ENCODE measurements around the gene GPR87.

Gene GPR87

GRCh38 chr3:151290673-151291072 is 25.9 kb downstream of the GPR87 start:
- H2AK5ac ChIP-seq (ENCODE audit: low read length, severe bottlenecking): no peak overlapping the region
- no peaks in the 10 kb centered on the region for H3K36me3 ChIP-seq (ENCODE audit: control insufficient read depth in 1 of 2, insufficient read depth in 2 of 2, low read depth in 1 of 2, low read length in 2 of 2)
- no peak overlapping the region for H3K18ac ChIP-seq (ENCODE audit: low read depth in 1 of 2, low read length in 2 of 2)
- H2AFZ ChIP-seq (ENCODE audit: low read depth, low read length): no peak overlapping the region
- H2BK12ac ChIP-seq (ENCODE audit: low read length in 2 of 2): no peak overlapping the region
- H4K91ac ChIP-seq (ENCODE audit: low read length): no peak overlapping the region
- WGBS: 66% methylated on average over 3 of the region's 3 CpGs
- no peak overlapping the region for H3K4ac ChIP-seq (ENCODE audit: low read depth in 1 of 2, low read length in 2 of 2)
- no peak overlapping the region for H2BK120ac ChIP-seq (ENCODE audit: low read depth, low read length)
- no peak overlapping the region for H2BK5ac ChIP-seq (ENCODE audit: low read depth, low read length, poor library complexity, severe bottlenecking)
- no peak overlapping the region for H3K23ac ChIP-seq (ENCODE audit: low read length in 2 of 2)
- H3K14ac ChIP-seq (ENCODE audit: low read length in 2 of 2): no peak overlapping the region
- no peak overlapping the region for H3K27ac ChIP-seq (ENCODE audit: low read length, poor library complexity, severe bottlenecking)
- H3K9ac ChIP-seq (ENCODE audit: low read length): no peak overlapping the region
- H4K8ac ChIP-seq (ENCODE audit: low read length): no peak overlapping the region
- H2BK15ac ChIP-seq (ENCODE audit: low read depth, poor library complexity, severe bottlenecking): no peak overlapping the region
- H3K4me3 ChIP-seq (ENCODE audit: insufficient read depth in 1 of 2, low read depth in 1 of 2, low read length in 2 of 2): no peak overlapping the region
- H3K79me1 ChIP-seq (replicated peaks; ENCODE audit: low read length, poor library complexity, severe bottlenecking): no peaks in the 10 kb centered on the region
- H3K9me3 ChIP-seq (ENCODE audit: control insufficient read depth, low read length): no peaks in the 10 kb centered on the region
- no peak overlapping the region for H3K4me2 ChIP-seq (ENCODE audit: low read length, poor library complexity, severe bottlenecking)
- peak; percentile 57 for DNase-seq
- H3K4me1 ChIP-seq (ENCODE audit: control insufficient read depth, insufficient read depth, low read depth, low read length): peaks cover 3% of the 10 kb centered on the region
- no peaks in the 10 kb centered on the region for H3K27me3 ChIP-seq (ENCODE audit: control insufficient read depth in 1 of 2, insufficient read depth in 1 of 2, low read length in 2 of 2)

GRCh38 chr3:151289445-151289844 is 27.2 kb downstream of the GPR87 start:
- H2AK5ac ChIP-seq (ENCODE audit: low read length, severe bottlenecking): no peak overlapping the region
- no peak overlapping the region for H2BK5ac ChIP-seq (ENCODE audit: low read depth, low read length, poor library complexity, severe bottlenecking)
- no peak overlapping the region for H2BK120ac ChIP-seq (ENCODE audit: low read depth, low read length)
- H3K4me1 ChIP-seq (ENCODE audit: control insufficient read depth, insufficient read depth, low read depth, low read length): peaks cover 3% of the 10 kb centered on the region
- no peak overlapping the region for H4K8ac ChIP-seq (ENCODE audit: low read length)
- H3K4me3 ChIP-seq (ENCODE audit: insufficient read depth in 1 of 2, low read depth in 1 of 2, low read length in 2 of 2): no peak overlapping the region
- no peaks in the 10 kb centered on the region for H3K9me3 ChIP-seq (ENCODE audit: control insufficient read depth, low read length)
- H2AFZ ChIP-seq (ENCODE audit: low read depth, low read length): no peak overlapping the region
- no peak overlapping the region for H3K9ac ChIP-seq (ENCODE audit: low read length)
- H3K4ac ChIP-seq (ENCODE audit: low read depth in 1 of 2, low read length in 2 of 2): no peak overlapping the region
- no peaks in the 10 kb centered on the region for H3K79me1 ChIP-seq (replicated peaks; ENCODE audit: low read length, poor library complexity, severe bottlenecking)
- no peak overlapping the region for H3K4me2 ChIP-seq (ENCODE audit: low read length, poor library complexity, severe bottlenecking)
- WGBS: 69% methylated on average over 2 of the region's 3 CpGs
- no peaks in the 10 kb centered on the region for H3K27me3 ChIP-seq (ENCODE audit: control insufficient read depth in 1 of 2, insufficient read depth in 1 of 2, low read length in 2 of 2)
- H3K14ac ChIP-seq (ENCODE audit: low read length in 2 of 2): no peak overlapping the region
- no peak overlapping the region for H4K91ac ChIP-seq (ENCODE audit: low read length)
- H3K27ac ChIP-seq (ENCODE audit: low read length, poor library complexity, severe bottlenecking): no peak overlapping the region
- no peak overlapping the region for H3K23ac ChIP-seq (ENCODE audit: low read length in 2 of 2)
- H2BK15ac ChIP-seq (ENCODE audit: low read depth, poor library complexity, severe bottlenecking): no peak overlapping the region
- no peak for DNase-seq
- H3K36me3 ChIP-seq (ENCODE audit: control insufficient read depth in 1 of 2, insufficient read depth in 2 of 2, low read depth in 1 of 2, low read length in 2 of 2): no peaks in the 10 kb centered on the region
- H2BK12ac ChIP-seq (ENCODE audit: low read length in 2 of 2): no peak overlapping the region
- no peak overlapping the region for H3K18ac ChIP-seq (ENCODE audit: low read depth in 1 of 2, low read length in 2 of 2)

- H2BK5ac ChIP-seq (ENCODE audit: low read depth, low read length, poor library complexity, severe bottlenecking): no peak overlapping the region
- H4K91ac ChIP-seq (ENCODE audit: low read length): no peak overlapping the region
- no peak overlapping the region for H3K18ac ChIP-seq (ENCODE audit: low read depth in 1 of 2, low read length in 2 of 2)
- no peak overlapping the region for H2BK120ac ChIP-seq (ENCODE audit: low read depth, low read length)
- H2BK15ac ChIP-seq (ENCODE audit: low read depth, poor library complexity, severe bottlenecking): no peak overlapping the region
- H3K9ac ChIP-seq (ENCODE audit: low read length): no peak overlapping the region
- no peaks in the 10 kb centered on the region for H3K4me1 ChIP-seq (ENCODE audit: control insufficient read depth, insufficient read depth, low read depth, low read length)
- no peaks in the 10 kb centered on the region for H3K9me3 ChIP-seq (ENCODE audit: control insufficient read depth, low read length)
- H3K27ac ChIP-seq (ENCODE audit: low read length, poor library complexity, severe bottlenecking): no peak overlapping the region
- no peak overlapping the region for H3K23ac ChIP-seq (ENCODE audit: low read length in 2 of 2)
- H3K14ac ChIP-seq (ENCODE audit: low read length in 2 of 2): no peak overlapping the region
- H2AFZ ChIP-seq (ENCODE audit: low read depth, low read length): no peak overlapping the region
- 88% methylated on average over 1 of the region's 1 CpG for WGBS
- H4K8ac ChIP-seq (ENCODE audit: low read length): no peak overlapping the region
- DNase-seq: no peak
- H3K4me3 ChIP-seq (ENCODE audit: insufficient read depth in 1 of 2, low read depth in 1 of 2, low read length in 2 of 2): no peak overlapping the region
- H3K27me3 ChIP-seq (ENCODE audit: control insufficient read depth in 1 of 2, insufficient read depth in 1 of 2, low read length in 2 of 2): no peaks in the 10 kb centered on the region
- H2BK12ac ChIP-seq (ENCODE audit: low read length in 2 of 2): no peak overlapping the region
- H3K79me1 ChIP-seq (replicated peaks; ENCODE audit: low read length, poor library complexity, severe bottlenecking): no peaks in the 10 kb centered on the region
- H3K36me3 ChIP-seq (ENCODE audit: control insufficient read depth in 1 of 2, insufficient read depth in 2 of 2, low read depth in 1 of 2, low read length in 2 of 2): no peaks in the 10 kb centered on the region
- H3K4ac ChIP-seq (ENCODE audit: low read depth in 1 of 2, low read length in 2 of 2): no peak overlapping the region
- H2AK5ac ChIP-seq (ENCODE audit: low read length, severe bottlenecking): no peak overlapping the region
- no peak overlapping the region for H3K4me2 ChIP-seq (ENCODE audit: low read length, poor library complexity, severe bottlenecking)
Measured at GRCh38 chr3:151285940-151286339, 30.7 kb downstream of the GPR87 start.

GRCh38 chr3:151283907-151284461 is 32.6 kb downstream of the GPR87 start:
- no peak overlapping the region for H3K18ac ChIP-seq (ENCODE audit: low read depth in 1 of 2, low read length in 2 of 2)
- no peak overlapping the region for H4K8ac ChIP-seq (ENCODE audit: low read length)
- no peak overlapping the region for H2BK15ac ChIP-seq (ENCODE audit: low read depth, poor library complexity, severe bottlenecking)
- H2BK5ac ChIP-seq (ENCODE audit: low read depth, low read length, poor library complexity, severe bottlenecking): no peak overlapping the region
- no peak overlapping the region for H3K4me2 ChIP-seq (ENCODE audit: low read length, poor library complexity, severe bottlenecking)
- no peak overlapping the region for H2BK120ac ChIP-seq (ENCODE audit: low read depth, low read length)
- H3K4me1 ChIP-seq (ENCODE audit: control insufficient read depth, insufficient read depth, low read depth, low read length): no peaks in the 10 kb centered on the region
- H3K9me3 ChIP-seq (ENCODE audit: control insufficient read depth, low read length): no peaks in the 10 kb centered on the region
- H3K27ac ChIP-seq (ENCODE audit: low read length, poor library complexity, severe bottlenecking): no peak overlapping the region
- no peaks in the 10 kb centered on the region for H3K79me1 ChIP-seq (replicated peaks; ENCODE audit: low read length, poor library complexity, severe bottlenecking)
- peak overlapping the region; percentile 20 for H3K9ac ChIP-seq (ENCODE audit: low read length)
- no peak overlapping the region for H3K4me3 ChIP-seq (ENCODE audit: insufficient read depth in 1 of 2, low read depth in 1 of 2, low read length in 2 of 2)
- H3K23ac ChIP-seq (ENCODE audit: low read length in 2 of 2): no peak overlapping the region
- no peak overlapping the region for H2BK12ac ChIP-seq (ENCODE audit: low read length in 2 of 2)
- H4K91ac ChIP-seq (ENCODE audit: low read length): no peak overlapping the region
- H3K36me3 ChIP-seq (ENCODE audit: control insufficient read depth in 1 of 2, insufficient read depth in 2 of 2, low read depth in 1 of 2, low read length in 2 of 2): no peaks in the 10 kb centered on the region
- no peaks in the 10 kb centered on the region for H3K27me3 ChIP-seq (ENCODE audit: control insufficient read depth in 1 of 2, insufficient read depth in 1 of 2, low read length in 2 of 2)
- no peak overlapping the region for H2AK5ac ChIP-seq (ENCODE audit: low read length, severe bottlenecking)
- 0% methylated on average over 2 of the region's 5 CpGs for WGBS
- DNase-seq: peak; percentile 82
- H3K14ac ChIP-seq (ENCODE audit: low read length in 2 of 2): no peak overlapping the region
- no peak overlapping the region for H2AFZ ChIP-seq (ENCODE audit: low read depth, low read length)
- no peak overlapping the region for H3K4ac ChIP-seq (ENCODE audit: low read depth in 1 of 2, low read length in 2 of 2)
